Activated T-cell treated with anti-CD3 and anti-CD28 coated beads for 4 hours (primary cell): ENCODE measurements around the gene NTSR1.

Source experiments
- DNase-seq: peaks from one replicate; pipeline ENCODE4 v3.0.0-alpha.2; 2020

Gene NTSR1

DNA sequence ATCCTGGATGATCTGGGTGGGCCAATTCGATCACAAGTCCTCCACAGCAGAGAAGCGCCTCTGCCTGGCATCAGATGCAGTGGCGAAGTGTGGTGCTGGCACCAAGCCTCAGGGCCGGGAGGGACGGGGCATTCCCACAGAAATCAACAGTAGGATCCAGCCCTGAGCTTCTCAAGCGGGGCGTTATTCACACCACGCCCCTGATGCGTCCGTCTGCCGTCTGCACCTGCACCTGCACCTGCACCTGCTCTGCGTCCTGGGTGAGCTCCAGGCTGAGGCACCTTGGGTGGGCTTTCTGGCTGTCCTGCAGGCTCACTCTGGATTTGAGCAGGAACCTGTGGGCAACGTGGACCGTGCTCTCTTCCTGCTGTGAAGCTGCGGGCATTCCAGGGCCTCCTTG, 13.8 kb upstream of the NTSR1 start:
- no peak for DNase-seq

- no peak for DNase-seq
Measured at GRCh38 chr20:62695448-62696414, 12.9 kb upstream of the NTSR1 start.

DNA sequence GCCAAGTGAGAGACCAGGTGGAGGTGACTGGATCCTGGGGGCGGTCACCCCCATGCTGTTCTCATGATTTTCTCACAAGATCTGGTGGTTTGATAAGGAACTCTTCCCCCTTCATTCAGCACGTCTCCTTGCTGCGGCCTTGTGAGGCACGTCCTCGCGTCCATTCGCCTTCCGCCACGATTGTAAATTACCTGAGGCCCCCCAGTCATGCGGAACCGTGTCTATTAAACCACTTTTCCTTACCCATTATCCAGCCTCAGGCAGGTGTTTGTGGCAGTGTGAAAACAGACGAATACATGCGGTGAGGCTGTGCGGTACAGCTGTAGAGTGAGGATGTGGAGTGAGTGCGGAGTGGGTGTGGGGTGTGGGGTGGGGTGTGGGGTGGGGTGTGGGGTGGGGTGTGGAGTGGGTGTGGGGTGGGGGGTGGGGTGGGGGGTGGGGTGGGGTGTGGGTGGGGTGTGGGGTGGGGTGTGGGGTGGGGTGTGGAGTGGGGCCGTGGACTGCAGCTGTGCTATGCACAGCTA, 12.1 kb upstream of the NTSR1 start:
- no peak for DNase-seq

GRCh38 chr20:62696989-62697388, 11.6 kb upstream of the NTSR1 start:
- DNase-seq: no peak

GRCh38 chr20:62697468-62697912, 11.1 kb upstream of the NTSR1 start:
- no peak for DNase-seq

DNA sequence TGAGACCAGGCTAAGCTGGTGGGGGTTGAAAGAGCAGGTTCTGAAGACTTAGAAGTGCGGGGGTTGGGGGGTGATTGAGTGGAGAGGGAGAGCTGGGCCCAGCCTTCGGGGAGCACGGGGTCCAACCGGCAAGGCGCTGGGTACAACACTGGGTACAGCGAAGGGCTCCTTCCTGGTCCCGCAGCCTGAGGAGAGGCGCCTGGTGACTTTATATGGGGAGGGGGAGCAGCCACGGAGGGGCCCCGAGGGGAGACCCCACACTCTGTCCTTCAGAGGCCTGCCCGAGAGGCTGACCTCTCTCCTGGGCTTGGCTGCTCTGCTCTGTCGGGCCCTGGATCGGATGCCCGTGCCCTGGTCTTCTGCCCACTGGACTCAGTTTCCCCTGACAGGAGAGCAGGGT, 10.4 kb upstream of the NTSR1 start:
- DNase-seq: no peak

DNA sequence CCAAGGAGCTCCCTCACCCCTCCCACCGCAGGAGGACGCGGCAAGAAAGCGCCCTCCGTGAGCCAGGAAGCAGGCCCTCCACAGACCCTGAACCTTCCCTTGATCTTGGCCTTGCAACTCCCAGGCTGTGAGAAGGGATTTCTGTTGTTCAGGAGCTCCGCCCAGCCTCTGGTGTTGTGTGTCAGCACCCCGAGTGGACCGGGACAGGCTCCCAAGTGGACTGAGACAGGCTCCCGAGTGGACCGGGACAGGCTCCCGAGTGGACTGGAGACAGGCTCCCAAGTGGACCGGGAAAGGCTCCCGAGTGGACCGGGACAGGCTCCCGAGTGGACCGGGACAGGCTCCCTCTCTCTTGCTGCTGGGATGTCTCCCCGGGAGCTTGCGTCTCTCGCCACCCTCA, 9.3 kb upstream of the NTSR1 start:
- DNase-seq: no peak

DNA sequence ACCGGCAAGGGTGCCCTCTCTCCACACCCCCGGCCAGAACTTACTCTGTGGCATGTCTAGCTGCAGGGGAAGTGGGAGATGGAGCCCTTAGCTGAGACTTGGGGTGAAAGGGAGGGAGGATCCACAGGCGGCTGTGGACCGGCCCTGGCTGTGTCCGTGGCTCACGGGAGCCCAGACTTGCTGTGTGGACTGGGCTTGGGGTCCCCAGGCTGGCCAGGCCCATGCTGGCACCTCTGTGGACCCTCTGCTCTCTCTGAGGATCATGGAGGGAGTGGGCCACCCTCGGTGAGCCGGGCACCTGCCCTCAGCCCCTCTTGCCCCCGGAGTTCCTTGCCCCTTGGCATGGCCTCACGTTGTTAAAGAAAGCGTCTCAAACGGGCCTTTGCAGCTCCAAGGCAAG, 8.9 kb upstream of the NTSR1 start:
- no peak for DNase-seq

GRCh38 chr20:62700261-62700930, 8.2 kb upstream of the NTSR1 start:
- no peak for DNase-seq

GRCh38 chr20:62701161-62702012, 7.2 kb upstream of the NTSR1 start:
- DNase-seq: no peak

DNA sequence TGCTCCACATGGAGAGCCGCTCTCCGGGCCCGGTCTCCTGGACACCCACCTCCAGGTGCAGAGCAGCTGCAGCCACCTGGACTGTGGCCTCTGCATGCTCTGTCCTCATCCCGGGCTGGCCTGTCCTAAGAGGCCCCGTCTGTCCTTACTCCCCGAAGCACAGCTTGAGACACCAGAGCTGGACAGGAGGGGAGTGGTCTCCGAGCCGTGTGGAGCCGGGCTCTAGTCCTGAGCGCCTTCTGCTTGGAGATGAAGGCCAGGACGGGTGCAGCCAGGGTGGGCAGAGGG, 6.7 kb upstream of the NTSR1 start:
- no peak for DNase-seq

- no peak for DNase-seq
Measured at GRCh38 chr20:62702895-62703852, 5.5 kb upstream of the NTSR1 start.

DNA sequence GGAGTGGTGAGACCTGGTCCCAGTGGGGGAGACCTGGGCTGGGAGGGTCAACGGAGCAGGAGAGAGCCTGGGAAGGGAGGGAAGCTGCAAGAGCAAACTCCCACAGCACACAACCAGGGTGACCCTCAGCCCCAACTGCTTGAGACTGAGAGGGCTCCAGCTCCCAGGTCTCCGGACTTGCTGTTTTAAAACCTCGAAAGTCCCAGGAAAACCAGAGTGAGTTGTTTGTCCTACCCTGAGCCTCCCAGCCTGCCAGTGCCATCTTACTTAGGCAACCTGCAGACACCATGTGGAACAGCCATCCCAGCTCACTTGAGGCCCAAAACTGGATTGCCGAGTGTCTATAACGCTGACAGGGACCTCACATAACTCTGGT, 4.8 kb upstream of the NTSR1 start:
- no peak for DNase-seq

DNA sequence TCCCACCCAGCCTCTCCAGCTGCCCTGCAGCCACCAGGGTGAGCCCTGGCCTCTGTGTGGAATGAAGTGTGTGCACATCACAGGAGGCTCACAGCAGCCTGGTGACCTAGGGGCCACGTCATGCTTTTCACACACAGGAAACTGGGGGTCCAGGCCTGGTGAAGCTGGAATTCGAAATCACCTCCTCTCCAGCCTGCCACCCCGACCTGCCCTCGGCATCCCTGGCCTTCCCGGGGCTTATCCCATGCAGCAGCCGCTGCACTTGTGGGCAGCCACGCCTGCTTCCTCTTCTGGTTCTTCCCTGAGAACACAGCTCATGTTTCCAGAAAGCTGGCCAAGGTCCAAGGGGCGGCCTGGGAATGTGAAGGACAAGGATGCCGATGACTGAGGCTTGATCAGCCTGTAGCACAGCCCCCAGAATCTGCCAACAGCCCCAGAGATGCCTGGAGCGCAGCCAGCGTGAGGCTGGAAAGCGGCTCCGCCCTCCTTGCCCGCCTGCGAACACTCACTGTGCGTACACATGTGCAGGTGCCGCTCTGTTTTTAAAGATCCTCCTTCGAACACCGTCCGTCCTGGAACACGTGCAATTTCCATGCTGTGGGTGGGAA, 4.2 kb upstream of the NTSR1 start:
- no peak for DNase-seq

DNA sequence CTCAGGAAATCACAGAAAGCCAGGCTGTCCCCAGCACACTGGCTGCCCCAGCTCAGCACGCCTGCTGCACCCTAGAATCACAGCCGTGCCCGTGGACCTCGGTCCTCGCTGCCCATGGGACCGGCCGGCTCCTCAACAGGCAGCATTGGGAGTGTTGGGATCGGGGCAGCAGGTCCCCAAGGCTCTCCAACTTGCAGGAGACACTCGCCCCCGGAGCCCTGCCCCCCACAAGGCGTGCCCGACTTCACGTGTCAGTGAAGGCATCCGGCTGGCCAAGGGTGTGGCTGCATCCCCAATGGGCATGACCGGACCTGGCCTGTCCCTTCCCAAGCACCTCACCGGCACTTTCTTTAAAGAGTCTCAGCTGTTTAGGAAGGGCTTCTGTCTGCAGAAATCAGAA, 3.0 kb upstream of the NTSR1 start:
- no peak for DNase-seq

- DNase-seq: no peak
Measured at GRCh38 chr20:62706344-62706743, 2.3 kb upstream of the NTSR1 start.

- DNase-seq: no peak
Measured at GRCh38 chr20:62706857-62707256, 1.8 kb upstream of the NTSR1 start.

GRCh38 chr20:62707276-62707920, 1.2 kb upstream of the NTSR1 start:
- DNase-seq: no peak

DNA sequence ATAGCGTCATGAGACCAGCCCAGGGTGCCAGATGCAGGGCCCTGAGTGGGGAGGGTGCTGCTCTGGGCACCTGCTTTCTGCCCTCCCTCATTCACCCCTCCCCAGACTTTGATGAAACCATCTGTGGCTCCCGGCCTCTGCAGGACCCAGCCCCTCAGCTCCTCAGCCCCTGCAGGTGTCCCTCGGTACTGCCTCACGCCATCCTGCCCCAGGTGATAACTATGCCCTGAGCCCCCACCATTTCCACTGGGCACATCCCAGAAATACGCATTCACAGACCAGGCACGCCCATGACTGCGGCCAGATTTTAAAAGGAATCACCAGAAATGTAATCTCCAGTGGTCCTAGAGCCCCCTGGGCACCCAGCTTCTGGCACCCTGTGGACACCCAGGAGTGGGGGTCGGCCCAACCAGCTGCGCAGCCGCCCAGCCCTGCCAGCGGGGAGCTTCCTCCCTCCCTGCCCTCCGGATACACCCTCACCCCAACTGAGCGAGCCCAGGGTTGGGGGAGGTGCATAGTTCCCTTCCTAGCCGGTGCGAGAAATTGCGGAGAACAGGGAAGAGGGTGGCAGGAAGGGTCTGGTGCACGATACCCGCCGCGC, 615 bp upstream of the NTSR1 start:
- peak; percentile 12 for DNase-seq

DNA sequence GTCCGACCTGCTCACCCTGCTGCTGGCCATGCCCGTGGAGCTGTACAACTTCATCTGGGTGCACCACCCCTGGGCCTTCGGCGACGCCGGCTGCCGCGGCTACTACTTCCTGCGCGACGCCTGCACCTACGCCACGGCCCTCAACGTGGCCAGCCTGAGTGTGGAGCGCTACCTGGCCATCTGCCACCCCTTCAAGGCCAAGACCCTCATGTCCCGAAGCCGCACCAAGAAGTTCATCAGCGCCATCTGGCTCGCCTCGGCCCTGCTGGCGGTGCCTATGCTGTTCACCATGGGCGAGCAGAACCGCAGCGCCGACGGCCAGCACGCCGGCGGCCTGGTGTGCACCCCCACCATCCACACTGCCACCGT, 885 bp downstream of the NTSR1 start:
- DNase-seq: no peak
